ENCODE results near the gene LMBRD2.
"Not testable (repeated sequence)": the region's sequence is repeated elsewhere in the genome, so short reads cannot be mapped to it uniquely, and the experiment has no call there.

The LMBRD2 gene

DNA sequence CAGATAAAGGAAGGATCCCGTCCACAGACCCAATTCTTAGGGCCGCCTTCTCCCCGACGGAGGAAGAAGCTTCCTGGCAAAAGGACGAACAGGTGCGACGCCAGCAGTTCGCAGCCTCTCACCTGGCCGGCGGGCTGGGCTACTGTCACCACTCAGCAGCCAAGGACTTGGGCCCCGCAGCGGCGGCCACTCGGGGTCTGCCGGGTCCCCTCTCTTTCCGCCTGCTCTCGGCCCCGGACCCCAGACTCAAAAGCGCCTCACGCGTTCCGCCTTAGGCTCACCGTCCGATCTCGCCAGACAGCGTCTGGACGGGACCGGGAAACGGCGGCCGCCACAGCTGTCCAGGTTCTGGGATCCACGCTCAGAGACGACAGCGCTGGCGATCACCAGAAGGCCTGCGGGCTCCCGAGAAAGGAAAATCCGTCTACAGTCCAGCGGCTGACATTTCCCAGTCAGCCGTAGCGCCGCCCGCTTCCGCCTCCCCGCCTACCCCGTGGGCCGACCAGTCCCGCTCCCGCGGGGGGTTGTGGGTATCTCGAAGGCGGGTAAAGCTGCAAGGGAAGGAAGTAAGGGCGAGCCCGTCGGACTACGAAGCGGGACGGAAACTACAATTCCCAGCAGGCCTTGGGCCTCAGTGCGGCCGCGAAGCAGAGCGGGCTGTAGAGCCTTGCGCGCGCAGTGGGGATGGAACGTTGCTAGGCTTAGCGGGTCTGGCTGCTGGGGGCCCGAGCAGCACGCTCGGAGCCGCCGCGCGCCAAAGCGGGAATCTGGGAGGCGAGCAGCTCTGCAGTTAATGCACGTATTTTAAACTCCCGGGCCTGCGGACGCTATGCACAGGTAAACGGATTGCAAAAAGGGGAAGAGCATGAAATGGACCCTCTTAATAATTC is at the start of gene LMBRD2, which contains the start of gene SKP2:
LMBRD2 (minus strand) TSS at position 454 of the 890 bp plus-strand sequence. CDS start 8,538 bp downstream, outside the sequence.
SKP2 (plus strand) TSS at position 678 of the 890 bp plus-strand sequence; CDS start at position 830, 152 bp downstream.
- DNase-seq (ENCODE audit: low read depth) = peak; percentile 96

DNA sequence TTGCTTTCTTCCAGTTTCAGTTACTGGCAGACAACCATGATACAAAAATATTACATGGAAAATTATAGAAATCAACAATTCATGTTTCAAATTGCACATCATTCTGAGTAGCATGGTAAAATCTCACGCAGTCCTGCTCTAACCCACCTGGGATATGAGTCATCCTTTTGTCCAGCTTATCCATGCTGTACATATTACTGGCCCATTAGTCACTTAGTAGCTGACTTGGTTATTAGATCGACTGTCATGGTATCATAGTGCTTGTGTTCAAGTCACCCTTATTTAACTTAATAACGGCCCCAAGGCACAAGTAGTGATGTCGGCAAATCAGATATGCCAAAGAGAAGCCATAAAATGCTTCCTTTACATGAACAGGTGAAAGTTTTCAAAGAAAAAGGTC is 48.8 kb upstream of the LMBRD2 start:
- DNase-seq (ENCODE audit: low read depth) = no peak

DNA sequence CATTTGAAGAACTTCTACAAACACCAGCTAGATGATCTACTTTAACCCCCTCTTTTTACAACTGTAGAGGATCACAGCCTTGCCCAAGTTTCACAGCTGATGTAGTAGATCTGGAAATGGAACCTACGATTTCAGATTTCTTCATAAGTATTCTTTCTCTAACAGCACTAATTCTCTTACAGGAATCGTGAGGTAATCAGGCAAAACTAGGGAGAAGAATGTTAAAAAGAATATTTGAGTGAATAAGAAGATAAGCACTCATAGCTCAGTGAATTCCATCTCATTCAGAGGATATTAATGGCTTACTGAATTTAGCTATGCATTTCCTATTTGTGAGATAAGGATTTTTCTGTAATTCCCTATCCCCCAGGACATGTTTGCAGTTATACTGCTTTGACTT is 47.9 kb upstream of the LMBRD2 start:
- DNase-seq (ENCODE audit: low read depth) = no peak

DNA sequence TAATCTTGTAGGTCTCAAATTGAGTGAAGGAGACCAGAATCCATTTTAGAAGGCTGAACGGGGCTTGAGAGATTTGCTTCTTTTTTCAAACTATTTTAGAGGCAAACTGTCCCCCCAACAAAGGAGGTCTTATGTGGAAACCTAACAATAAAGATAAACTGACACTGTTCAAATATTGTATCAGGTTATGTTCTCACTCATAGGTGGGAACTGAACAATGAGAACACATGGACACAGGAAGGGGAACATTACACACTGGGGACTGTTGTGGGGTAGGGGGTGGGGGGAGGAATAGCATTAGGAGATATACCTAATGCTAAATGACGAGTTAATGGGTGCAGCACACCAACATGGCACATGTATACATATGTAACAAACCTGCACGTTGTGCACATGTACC is 47.1 kb upstream of the LMBRD2 start:
- not testable (repeated sequence) for DNase-seq (ENCODE audit: low read depth)

DNA sequence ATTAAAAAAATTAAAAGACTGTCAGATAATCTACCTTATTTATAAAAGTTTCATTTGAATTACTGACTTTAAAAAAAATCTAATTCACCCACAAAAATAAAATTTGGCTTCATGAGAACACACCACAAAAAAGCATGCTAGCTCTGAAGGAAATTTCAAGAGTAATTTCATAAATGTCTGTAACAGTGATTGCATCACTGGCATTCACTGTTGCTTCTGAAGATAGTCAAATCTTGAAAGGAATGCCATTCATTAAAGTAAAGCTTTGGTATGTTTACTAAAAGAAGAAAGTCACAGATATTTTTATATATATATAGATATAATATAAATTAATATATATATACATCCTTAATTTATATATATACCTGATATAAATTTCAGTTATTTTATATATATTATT is 46.6 kb upstream of the LMBRD2 start:
- no peak for DNase-seq (ENCODE audit: low read depth)

DNA sequence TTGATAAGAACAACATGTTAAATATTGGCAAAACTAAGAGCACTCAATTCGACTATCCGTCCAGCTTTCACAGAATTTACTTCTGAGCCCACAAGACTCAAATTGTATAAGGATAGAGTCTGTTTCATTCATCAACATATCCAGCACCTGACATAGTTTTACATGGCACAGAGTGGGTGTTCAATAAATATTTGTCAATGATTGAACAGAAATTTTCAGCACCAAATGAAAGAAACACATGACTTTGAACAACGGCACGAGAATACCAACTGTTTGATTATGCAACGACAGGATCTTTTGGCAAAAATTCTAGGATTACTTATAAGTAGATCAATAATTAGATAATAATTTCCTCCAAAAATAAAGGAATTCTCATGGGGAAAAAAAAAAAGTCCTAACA is 42.1 kb upstream of the LMBRD2 start:
- DNase-seq (ENCODE audit: low read depth) = no peak

DNA sequence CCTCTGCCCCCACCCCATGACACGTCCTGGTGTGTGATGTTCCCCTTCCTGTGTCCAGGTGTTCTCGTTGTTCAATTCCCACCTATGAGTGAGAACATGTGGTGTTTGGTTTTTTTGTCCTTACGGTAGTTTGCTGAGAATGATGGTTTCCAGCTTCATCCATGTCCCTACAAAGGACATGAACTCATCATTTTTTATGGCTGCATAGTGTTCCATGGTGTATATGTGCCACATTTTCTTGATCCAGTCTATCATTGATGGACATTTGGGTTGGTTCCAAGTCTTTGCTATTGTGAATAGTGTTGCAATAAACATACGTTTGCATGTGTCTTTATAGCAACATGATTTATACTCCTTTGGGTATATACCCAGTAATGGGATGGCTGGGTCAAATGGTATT is 32.7 kb upstream of the LMBRD2 start:
- not testable (repeated sequence) for DNase-seq (ENCODE audit: low read depth)

DNA sequence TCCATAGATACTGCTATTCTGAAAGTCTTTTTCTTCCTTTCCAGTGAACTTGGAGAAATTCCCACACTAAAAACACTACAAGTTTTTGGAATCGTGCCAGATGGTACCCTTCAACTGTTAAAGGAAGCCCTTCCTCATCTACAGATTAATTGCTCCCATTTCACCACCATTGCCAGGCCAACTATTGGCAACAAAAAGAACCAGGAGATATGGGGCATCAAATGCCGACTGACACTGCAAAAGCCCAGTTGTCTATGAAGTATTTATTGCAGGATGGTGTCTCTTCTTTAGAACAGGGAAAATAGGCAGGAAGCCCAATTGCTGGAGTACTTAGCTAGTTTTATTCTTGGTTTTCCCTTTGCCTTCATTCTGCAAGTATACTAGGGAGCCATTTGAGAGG is 30.1 kb upstream of the LMBRD2 start:
- no peak for DNase-seq (ENCODE audit: low read depth)

DNA sequence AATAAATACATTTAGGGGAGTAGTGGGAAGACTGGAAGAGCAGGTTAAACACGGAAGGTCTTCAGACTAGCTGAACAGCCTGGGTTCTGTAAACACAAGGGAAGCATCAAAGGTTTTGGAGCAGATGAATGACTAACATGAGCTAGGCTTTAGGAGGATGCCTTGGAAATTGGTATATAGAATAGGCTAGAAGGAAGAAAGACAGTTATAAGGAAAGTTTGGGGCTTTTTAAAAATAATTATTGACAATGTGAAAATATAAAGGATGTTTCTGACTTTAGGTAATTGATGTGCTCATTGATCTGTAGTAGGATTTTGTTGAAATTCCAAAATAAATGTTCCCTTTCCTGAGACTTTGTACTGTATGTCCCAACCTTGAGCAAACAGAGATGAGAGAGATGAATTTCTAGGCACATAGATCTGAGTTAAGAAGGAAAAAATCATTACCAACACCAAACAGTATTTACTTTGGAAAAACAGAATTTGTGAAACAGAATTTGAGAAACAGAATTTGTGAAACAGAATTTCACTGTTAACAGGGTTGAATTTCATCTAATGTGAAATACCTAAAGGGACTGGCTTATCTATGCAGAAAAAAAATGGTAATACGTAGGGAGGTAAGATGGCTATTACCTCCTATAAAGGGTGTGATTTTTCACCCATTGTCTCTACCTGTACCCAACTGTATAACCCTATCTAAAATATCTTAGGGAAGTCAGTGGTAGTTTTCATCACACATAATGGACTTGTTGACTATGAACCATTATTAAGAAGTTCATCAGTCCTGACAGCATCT is 29.1 kb upstream of the LMBRD2 start:
- no peak for DNase-seq (ENCODE audit: low read depth)

DNA sequence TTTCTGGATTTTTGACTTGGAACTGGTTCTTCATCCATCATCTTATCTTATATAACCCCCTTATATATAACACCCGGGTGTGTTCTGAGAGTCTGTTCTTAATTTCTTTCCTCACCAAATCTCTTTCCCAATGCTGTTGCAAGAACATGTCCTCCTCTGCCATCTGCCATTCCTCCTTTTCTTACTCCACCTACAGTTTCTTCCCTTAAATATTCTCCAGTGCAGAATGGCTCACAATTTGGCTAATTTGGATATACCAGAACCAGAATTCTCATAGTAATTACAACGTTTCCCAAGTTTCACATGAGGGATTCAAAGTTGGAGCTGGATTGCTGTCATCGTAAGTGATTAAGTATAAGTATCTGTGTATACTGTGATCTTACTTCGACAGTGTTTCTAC is 28.3 kb upstream of the LMBRD2 start:
- DNase-seq (ENCODE audit: low read depth) = no peak

DNA sequence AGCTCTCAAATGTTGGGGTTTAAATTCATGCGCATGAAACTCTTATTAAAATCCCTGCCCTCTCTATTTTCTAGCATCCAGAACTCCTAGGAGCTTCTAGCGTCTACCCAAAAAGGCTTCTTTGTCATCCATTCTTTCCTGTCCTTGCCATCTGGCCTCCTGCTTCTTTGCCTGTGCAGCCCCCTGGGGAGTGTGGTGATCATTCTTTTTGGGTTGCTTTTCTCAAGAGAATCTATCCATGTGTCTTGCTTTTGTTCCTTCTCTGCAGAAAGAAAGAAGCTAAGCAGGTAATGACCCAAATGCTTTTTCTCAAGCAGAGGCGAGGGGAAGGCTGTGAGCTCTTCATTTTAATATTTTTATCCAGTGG is 26.8 kb upstream of the LMBRD2 start:
- DNase-seq (ENCODE audit: low read depth) = no peak

DNA sequence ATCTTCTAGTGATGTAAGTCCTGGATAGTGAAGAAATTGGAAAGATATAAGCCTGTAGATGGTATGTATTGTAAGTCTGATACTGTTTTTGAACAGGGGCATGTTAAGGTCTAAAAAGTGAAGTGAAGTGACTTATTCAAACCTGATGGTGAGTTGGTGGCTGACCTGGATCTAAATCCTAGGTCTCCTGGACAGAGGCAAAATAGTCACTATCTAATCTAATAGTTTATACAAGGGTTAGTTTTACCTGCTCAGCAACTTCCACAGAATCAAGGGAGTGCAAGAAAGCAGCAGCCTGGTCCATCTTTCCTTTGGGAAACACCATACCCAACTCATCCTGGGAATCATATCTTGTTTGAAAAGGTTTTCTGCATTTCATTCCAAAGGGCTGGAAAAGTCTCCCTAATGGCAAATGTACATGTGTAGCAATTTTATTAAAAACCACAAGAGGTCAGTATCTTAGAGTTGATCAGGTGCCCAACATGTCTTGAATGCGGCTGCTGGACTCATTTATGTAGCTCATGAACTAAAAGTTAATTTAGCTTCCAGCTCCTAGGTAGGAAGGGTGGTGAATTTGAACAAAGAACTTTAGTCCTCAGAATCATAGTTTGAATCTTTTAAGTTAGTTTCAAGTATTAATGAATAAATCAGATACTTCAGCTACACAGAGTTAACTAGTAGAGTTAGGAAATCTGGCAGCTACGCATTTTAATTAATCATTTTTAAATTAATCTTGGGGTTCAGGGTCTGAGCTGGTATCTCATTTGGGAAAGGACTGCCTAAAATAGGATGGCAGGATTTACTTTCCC is 26.2 kb upstream of the LMBRD2 start:
- no peak for DNase-seq (ENCODE audit: low read depth)

DNA sequence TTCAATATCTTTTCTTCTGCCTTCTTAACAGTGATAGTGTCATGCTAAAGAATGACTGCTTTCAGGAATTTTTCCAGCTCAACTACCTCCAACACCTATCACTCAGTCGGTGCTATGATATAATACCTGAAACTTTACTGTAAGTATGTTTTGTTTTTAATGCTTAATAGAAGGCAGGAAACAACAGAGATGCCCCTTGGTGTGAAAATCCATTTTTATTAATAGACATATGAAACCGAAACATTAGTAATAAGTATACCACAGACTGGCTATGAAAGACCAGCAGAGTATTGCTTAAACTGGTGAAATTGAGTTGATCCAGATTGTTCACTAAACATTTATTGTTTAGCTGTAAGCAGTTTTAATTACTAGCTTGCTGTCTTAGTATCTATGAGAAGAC is 25.5 kb upstream of the LMBRD2 start:
- DNase-seq (ENCODE audit: low read depth) = no peak

DNA sequence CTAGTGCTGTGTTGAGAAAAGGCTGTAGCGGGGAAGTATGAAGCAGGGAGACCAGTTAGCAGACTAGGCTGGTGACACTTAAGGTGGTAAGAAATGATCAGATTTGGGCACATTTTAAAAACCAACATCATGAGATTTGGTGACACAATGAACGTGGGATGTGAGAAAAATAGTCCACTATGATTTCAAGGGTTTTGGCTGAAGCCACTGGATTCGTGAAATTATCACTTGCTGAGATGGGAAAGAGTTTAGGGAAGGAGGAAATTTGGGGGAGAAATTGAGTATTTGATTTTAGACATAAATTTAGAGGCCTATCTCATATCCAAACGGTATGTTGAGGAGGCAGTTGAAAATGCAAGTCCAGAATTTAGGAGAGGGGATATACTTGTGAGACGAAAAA is 23.4 kb upstream of the LMBRD2 start:
- DNase-seq (ENCODE audit: low read depth) = no peak

DNA sequence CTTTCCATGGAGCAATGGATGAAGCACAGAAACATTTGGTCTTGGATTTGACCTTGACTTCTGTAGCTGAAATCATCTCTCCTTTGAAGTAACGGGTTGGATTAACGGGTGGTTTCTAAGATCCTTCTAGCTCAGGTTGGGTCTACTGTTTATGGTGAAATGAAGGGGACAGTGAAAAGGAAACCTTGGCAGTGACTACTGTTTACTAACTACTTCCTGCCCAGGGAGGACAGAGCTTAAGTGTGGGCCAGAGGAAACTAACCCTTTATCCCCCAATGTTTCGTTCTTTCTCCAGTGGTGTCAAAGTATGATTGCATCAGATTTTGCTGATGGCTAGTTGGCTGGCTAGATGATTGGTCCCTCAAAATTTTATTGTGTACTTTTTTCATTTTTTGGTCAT is 22.4 kb upstream of the LMBRD2 start:
- no peak for DNase-seq (ENCODE audit: low read depth)

DNA sequence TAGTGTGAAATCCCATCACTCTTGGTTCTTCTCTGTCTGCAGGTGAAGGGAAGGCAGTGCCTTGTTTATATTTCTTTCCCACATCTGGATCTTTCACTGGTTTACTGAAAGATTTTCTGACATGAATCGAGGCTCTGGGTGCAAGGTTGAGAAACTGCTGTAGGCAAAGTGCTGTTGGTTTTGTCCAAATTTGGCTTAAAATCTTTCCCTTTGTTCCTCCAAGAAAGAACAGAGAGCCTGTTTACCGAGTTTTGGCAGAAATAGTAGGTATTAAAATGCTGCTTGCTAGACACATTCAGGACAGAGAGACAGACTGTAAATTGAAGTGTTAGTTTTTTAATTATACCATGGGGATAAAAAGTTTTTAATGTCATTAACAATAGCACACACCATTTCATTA is 21.7 kb upstream of the LMBRD2 start:
- DNase-seq (ENCODE audit: low read depth) = no peak

DNA sequence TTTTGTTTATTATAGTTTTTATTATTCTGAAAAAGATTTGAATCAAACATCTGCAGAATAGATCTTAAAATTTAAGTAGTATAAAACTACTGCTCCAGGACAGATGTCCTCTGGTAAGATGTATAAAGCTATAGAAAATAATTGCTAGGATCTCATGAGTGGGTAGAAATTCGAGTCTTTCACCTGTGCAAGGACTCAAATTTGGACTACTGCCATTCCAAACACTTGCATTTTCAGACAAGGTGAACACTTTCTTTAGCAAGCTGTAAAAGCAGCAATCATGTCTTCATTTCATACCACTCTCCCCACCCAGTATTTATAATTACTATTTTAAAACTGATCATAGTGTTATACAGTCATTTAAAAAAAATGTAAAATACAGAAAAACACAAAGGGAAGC is 20.9 kb upstream of the LMBRD2 start:
- no peak for DNase-seq (ENCODE audit: low read depth)

DNA sequence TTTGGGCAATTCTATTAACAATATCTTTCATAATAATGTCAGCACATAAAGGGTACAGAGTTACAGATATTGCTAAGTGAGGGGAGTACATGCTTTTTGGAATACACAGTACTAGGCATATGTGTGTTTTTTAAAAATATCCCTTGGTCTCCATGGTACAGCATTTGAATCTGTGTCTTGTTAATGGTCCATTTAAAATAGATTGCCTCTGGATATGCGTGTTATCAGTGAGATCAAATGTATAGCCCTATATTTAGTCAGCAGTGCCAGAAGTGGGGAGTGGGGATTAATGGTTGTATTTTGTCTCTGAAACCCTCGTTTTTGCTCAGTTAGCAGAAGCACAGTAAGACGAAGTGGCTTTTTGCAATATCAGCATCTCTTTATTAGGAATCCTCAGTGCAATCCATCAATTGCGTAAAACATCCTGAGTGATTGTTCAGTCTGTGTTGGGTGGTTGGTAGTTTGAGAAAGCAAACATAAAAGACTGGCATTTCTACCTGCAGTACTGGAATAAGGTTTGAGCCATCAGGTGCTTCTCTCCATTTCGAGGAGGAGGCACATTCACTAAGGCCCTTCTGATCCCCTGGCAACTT is 19.2 kb upstream of the LMBRD2 start:
- no peak for DNase-seq (ENCODE audit: low read depth)

DNA sequence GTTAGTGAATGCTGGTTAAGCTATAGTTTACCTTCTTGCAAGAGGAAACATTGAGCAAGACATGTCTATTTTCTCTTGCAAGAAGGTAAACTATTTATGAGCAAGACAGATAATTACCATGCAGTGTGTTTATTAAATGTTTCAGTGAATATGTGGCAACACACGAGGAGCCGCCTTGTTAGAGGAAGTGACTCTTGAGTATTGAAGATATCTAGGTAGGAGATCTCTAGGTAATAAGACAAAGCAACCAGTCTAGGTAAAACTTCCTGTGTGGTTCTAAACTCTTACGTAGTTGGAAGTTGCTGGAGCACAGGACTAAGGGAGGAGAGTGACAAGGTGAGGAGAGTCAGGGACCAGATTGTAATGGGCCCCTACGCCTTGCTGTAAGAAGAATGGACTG is 17.1 kb upstream of the LMBRD2 start:
- DNase-seq (ENCODE audit: low read depth) = no peak

DNA sequence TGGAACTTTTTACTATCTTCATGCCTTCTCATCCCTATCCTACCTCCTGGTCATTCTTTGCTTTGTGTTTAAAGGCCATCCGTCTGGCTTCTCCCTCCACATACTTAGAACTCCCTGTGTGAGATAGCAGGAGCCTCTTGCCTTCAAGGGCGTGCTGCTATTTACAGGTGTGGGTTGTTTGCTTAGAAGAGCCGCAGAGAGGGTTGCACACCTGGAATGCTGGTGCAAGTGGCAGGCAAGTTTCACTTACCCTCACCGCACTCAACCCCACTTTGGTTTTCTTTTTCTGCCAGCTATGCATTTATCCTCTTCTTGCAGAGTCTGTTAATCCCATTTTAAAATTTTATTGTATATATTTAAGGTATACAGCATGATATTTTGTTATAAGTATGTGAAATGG is 12.8 kb upstream of the LMBRD2 start:
- DNase-seq (ENCODE audit: low read depth) = no peak

DNA sequence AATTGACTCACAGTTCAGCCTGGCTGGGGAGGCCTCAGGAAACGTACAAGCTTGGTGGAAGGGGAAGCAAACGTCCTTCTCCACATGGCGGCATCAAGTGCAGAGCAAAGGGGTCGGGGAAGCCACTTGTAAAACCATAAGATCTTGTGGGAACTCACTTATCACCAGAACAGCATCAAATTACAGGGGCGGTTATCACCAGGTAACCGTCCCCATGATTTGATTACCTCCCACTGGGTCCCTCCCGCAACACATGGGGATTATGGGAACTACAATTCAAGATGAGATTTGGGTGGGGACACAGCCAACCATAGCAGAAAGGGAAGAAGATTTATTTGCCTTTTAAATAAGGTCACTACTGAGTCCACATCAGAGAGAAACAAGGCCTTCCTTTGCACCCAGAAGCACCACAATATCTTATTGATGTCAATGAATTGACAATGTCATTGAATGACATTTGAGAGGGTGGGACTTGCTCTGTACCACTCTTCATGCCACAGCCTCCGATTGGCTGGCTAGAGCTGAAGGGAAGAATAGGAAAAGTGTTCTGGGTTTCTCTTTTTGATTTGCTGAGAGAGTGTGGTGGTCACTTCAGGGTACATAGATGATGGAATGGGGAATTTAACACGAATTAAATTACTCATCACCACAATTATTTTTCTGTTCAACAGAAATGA is 11.3 kb upstream of the LMBRD2 start:
- DNase-seq (ENCODE audit: low read depth) = no peak

Measured in activated T-cell treated with anti-CD3 and anti-CD28 coated beads for 24 hours (primary cell).